Measurements from ENCODE around the gene THADA.
A peak's percentile ranks its signal among the peaks of the same experiment; 100 is the strongest.
"Not testable (repeated sequence)": the region's sequence is repeated elsewhere in the genome, so short reads cannot be mapped to it uniquely, and the experiment has no call there.

THADA gene

GRCh38 chr2:43300781-43301583 lies 294.9 kb downstream of the THADA start:
- no peak for DNase-seq (ENCODE audit: low read depth)
- no peak for TF ChIP-seq CTCF (conservative IDR thresholded peaks at IDR 0.05; ENCODE audit: low read length)
- no peak overlapping the region for H3K4me3 ChIP-seq (ENCODE audit: low read length)

- no peak overlapping the region for H3K4me3 ChIP-seq (ENCODE audit: low read length)
- TF ChIP-seq CTCF (conservative IDR thresholded peaks at IDR 0.05; ENCODE audit: low read length) = no peak
- no peak for DNase-seq (ENCODE audit: low read depth)
These were observed 295.6 kb downstream of the THADA start for GRCh38 chr2:43300222-43300621.

DNA sequence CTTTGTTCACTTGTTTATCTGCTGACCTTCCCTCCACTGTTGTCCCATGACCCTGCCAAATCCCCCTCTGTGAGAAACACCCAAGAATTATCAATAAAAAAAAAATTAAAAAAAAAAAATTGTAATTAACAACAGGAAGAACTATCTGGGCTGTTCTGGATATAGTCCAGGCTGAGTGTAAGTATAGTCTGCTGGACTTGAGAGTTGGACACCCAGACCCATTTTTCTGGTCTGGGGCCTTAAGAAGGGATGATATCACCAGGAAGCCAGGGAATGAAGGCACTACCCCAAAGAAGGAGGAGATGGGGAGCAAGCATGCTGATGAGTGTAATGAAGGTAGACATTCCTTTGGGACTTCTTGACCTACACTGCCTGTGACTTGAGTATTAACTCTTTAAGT lies 297.3 kb downstream of the THADA start:
- no peak for TF ChIP-seq CTCF (conservative IDR thresholded peaks at IDR 0.05; ENCODE audit: low read length)
- no peak overlapping the region for H3K4me3 ChIP-seq (ENCODE audit: low read length)
- no peak for DNase-seq (ENCODE audit: low read depth)

DNA sequence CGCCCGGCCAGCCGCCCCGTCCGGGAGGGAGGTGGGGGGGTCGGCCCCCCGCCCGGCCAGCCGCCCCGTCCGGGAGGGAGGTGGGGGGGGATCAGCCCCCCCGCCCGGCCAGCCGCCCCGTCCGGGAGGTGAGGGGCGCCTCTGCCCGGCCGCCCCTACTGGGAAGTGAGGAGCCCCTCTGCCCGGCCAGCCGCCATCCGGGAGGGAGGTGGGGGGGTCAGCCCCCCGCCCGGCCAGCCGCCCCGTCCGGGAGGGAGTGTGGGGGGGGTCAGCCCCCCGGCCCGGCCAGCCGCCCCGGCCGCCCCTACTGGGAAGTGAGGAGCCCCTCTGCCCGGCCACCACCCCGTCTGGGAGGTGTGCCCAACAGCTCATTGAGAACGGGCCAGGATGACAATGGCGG lies 298.1 kb downstream of the THADA start:
- not testable (repeated sequence) for DNase-seq (ENCODE audit: low read depth); H3K4me3 ChIP-seq (ENCODE audit: low read length)

- TF ChIP-seq CTCF (conservative IDR thresholded peaks at IDR 0.05; ENCODE audit: low read length) = no peak
- no peak overlapping the region for H3K4me3 ChIP-seq (ENCODE audit: low read length)
- no peak for DNase-seq (ENCODE audit: low read depth)
These were observed 300.8 kb downstream of the THADA start for GRCh38 chr2:43294973-43295603.

DNA sequence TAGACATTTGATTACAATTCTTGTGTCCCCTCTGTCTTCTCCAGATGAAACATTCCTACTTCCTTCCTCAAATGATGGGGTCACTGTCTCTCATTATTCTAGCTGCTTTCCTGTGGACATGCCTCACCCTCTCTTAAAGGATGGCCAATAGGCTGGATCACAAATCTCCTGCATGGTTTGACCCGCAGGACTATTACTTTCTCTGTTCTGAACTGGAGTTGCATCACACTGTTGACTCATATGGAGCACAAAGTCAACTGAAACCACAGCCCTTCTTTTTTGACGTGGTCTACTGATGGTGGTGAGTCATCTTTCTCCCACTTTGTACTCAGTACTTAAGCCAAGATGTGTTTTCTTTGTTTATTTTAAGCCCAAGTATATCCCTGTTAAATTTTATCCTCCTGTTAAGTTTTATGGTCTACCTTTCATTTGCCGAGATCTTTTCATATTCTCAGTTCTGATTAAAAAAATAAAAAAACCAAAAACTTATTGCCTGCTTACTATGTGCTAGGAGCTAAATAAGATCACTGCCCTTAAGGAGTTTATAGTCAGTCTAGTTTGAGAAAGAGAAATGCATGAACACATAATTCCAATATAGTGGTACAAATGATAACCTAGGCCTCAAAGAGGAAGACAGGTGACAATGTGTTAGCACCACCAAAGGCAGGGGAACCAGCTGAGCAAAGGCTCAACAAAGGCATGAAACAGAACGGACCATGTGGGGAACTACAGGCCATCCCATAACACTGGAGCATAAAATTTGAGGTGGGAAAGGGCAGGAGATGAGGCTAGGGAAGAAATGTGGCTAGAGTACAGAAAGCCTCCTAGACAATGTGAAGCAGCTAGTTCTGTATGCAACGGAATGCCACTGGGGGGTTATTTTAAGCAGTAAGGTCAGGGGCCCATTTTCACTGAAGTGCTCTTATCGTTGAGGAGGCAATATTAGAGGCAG lies 301.8 kb downstream of the THADA start:
- no peak overlapping the region for H3K4me3 ChIP-seq (ENCODE audit: low read length)
- no peak for TF ChIP-seq CTCF (conservative IDR thresholded peaks at IDR 0.05; ENCODE audit: low read length)
- peak; percentile 97 for DNase-seq (ENCODE audit: low read depth)

Measured in AG10803 (cell line).